HG03025 (cell line): ENCODE data around the gene CERS4.
"Not testable (repeated sequence)": the region's sequence is repeated elsewhere in the genome, so short reads cannot be mapped to it uniquely, and the experiment has no call there.

ENCODE experiments used
- ATAC-seq: cut with Tn5 transposase; IDR thresholded peaks from one replicate; pipeline ENCODE4 v1.9.1; 2021; ENCODE audit warnings: mild to moderate bottlenecking, moderate library complexity; ENCODE audit not compliant: unreplicated experiment, low FRiP score

Gene CERS4

DNA sequence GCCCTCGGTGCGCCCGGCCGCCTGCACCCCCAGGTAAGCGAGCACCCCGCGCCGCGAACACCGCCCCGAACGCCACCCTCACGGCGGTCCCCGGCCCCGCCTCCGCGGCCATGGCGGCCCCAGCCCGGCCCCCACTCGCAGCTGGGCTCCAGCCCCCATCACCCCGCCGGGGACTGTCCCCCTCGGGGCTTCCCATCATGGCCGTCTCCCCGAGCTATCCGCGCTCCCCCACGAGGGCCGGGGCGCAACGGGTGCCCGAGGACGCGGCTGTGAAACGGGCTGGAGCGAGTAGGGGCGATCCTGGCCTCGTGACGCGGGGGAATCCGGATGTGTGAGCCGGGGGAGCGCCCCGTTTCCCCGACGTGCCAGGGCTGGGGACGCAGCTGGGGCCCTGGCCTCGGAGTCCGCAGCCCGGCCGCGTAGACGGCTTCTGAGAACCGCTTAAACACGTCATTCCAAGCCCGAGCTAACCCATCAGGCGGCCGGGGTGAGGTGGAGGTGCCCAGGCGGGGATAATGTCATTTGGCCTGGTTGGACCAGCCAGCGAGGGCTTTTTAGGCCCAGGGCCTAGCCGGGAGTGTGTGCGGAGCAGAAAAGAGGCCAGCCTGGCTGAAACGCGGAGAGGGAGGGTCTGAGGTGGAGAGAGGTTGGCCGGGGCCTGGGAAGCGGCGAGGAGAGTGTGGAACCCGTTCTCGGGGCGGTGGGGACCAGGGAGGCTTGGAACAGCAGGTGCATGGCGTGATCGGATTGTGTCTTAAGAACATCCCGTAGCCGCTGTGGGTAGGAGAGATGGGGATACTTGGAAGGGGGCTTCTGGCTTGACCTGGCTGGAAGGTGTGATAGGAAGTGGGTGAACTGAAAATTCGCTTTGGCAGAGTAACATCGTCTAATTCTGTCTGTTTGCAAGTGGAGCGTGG, 550 bp downstream of the CERS4 start:
- peak; percentile 54 for ATAC-seq

DNA sequence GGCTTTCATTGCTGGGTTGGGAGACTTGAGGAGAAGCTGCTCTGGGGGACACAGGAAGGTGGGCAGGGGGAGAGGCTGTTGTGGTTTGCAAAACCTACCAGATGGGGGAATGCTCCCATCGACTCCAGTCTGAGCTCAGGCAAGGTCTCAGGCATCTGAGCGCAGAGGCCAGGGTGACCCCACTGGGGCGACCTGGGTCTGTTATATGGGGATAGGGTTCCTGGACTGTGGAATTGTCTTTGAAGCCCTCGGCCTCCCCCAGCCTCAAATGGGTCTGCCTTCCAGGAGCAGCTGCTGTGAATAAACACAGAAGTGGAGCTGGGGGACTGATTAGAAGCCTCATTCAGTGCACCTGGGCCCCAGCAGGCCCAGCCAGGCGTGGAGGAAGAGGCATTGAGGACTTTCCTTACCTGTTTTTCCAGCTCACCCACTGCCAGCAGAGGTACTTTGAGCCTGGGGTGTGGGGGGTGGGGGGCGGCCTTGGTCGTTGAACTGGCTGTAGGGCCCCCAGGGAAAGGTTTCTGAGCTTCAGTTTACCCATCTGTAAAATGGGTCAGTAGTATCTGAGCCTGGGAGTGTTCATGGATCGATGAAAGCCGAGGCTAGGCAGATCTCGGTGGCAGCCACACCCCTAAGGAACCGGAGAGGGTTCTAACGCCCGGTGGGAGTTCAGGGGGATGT, 1.4 kb downstream of the CERS4 start:
- no peak for ATAC-seq

DNA sequence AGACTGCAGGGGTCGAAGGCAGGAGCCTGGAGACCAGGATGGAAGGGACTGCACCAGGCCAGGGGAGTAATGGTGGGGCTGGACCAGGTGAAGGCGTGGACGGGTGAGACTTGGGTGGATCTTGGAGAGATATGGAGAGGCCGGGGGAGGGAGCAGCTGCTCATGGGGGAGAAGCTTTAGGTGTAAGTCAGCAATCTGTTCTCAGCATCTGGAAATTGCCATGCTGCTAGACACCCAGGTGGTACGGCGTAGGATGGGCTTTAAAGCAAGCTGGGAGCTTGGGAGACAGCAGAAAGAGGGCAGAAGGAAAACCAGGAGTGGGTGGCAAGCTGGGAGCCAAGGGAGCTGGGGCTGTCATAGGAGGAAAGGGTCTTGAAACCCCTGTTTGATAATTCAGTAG, 3.0 kb downstream of the CERS4 start:
- ATAC-seq, result no peak

DNA sequence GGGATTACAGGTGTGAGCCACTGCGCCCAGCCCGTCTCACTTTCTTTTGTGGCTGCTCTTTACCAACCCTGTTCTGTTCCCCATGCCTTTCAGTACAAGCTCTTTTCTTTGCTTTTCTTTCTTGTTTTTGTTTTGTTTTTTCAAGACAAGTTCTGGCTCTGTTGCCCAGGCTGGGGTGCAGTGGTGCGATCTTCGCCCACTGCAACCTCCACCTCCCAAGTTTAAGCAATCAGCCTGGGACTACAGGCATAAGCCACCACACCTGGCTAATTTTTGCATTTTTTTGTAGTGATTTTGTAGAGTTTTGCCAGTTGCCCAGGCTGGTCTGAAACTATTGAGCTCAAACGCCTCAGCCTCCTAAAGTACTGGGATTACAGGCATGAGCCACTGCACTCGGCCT, 3.7 kb downstream of the CERS4 start:
- no peak for ATAC-seq

DNA sequence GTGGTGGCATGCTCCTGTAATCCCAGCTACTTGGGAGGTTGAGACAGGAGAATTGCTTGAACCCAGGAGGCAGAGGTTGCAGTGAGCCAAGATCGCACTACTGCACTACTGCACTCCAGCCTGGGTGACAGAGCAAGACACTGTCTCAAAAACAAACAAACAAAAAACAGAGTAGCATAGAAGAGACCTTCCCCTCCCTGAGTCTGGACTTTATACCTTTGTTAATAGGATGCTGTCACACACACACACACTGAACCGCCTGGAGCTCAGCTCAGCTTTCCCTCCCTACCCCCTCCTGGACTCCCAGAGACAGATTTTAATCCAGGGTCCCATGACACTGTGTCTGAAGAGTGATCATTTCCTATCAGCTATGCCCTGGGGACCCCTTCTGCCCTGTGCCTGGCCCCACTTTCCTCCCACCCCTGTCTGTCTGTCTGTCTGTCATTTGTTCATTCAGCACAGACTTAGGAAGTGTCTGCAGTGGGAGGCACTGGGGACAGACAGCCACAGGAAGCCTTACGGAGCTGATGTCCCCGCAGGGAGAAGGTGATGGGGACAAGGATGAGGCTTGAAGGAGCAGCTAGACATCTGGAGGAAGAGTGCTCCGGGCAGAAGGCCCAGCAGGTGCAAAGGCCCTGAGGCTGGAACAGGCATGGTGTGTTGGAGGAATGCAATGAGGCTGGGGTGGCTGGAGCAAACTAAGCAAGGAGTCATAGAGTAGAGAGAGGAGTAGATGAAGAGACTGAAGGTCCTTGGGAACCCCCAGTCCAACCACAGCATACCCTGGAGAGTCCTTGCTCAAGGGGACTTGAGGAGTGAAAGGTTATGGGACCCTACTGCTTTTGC, 4.9 kb downstream of the CERS4 start:
- no peak for ATAC-seq

DNA sequence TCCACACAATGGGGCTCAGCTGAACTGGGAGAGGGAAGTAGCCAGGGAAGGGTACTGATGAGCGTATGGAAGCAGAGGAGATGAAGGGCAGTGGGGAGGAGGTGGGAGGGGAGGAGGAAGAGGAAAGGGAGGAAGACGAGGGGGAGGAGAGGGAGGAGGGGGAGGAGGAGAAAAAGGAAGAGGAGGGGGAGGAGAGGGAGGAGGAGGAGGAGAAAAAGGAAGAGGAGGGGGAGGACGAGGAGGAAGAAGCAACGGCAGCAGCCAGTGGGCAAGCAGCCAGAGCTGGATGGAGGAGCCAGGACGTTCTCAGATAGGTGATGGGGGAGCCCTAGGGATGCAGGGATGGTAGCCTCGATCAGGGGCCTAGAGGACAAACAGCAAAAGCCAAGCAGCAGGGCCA, 5.6 kb downstream of the CERS4 start:
- ATAC-seq, result no peak

DNA sequence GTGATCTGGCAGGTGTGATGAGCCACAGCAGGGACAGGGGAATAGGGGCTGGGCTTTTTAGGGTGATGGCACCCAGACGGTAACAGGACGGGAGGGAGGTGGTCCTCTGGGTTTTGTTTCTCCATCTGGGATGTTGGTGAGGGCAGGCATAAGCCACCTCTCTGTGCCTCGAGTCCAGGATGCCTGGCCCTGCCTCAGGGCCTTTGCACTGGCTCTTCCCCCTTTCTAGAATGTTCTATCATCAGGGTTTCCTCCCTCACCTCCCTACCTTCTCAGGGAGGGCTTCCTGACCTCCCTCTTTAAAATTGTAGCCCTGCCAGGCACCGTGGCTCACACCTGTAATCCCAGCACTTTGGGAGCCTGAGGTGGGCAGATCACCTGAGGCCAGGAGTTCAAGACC, 6.6 kb downstream of the CERS4 start:
- no peak for ATAC-seq

DNA sequence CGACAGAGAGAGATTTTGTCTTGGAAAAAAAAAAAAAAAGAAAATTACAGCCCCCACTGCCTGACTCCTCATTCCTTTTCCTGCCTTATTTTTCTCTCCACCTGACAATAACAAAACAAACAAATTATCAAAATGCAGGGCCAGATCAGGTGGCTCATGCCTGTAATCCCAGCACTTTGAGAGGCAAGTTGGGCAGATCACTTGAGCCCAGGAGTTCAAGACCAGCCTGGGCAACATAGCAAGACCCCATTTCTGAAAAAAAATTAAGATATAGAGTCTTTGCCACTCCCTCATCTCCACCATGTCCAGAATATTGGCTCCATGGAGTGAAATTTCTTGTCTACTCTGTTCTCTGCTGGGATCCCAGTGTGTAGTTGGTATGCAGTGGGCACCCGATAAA, 7.2 kb downstream of the CERS4 start:
- no peak for ATAC-seq

DNA sequence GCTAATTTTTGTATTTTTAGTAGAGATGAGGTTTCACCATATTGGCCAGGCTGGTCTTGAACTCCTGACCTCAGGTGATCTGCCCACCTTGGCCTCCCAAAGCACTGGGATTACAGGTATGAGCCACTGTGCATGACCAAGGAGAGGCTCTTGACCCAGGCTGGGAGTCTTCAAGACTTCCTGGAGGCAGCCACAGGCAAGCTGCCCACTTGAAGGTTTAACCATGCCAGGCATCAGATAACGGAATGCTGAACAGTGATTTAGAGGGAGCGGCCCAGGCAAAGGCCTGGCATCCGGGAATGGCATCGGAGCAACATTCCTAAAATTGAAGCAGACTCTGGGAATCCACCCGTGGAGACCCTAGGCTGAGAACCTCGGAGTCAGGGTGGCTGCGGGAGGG, 9.0 kb downstream of the CERS4 start:
- not testable (repeated sequence) for ATAC-seq

DNA sequence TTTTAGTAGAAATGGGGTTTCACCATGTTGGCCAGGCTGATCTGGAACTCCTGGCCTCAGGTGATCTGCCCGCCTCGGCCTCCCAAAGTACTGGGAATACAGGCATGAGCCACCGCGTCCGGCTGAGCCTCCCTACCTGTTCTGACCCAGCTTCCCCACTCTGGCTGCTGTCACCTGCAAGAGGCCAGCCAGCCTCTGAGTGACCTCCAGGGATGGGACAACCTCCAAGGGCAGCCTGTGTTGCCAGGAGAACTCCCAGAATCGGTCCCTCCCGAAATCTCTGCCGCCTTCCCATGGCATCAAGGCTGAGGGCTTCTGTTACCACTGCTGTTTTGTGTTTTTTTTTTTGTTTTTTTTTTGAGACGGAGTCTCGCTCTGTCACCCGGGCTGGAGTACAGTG, 11.3 kb downstream of the CERS4 start:
- ATAC-seq, result no peak

DNA sequence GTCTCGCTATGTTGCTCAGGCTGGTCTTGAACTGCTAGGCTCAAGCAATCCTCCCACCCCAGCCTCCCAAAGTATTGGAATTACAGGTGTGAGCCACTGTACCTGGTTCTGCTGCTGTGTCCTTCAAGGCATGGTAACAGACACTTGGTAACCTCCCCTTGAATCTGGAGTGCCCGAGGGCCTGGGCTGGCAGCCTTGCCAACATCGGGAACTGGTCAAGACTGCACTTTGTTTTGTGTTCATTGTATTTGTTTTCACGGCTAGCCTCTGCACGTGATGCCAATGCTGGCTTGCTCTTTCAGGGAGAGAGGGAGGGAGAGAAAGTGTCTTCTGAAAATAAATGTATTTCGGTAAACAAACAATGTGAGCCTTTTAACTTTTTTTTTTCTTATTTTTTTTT, 12.0 kb downstream of the CERS4 start:
- no peak for ATAC-seq

DNA sequence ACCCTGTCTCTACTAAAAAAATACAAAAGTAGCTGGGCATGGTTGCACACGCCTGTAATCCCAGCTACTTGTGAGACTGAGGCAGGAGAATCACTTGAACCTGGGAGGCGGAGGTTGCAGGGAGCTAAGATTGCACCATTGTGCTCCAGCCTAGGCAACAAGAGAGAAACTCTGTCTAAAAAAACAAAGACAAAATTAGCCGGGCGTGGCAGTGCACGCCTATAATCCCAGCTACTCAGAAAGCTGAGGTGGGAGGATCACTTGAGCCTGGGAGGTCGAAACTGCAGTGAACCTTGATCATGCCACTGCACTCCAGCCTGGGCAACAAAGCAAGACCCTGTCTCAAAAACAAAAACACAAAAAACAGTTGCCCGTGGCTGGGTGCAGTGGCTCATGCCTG, 14.3 kb downstream of the CERS4 start:
- ATAC-seq, result not testable (repeated sequence)

DNA sequence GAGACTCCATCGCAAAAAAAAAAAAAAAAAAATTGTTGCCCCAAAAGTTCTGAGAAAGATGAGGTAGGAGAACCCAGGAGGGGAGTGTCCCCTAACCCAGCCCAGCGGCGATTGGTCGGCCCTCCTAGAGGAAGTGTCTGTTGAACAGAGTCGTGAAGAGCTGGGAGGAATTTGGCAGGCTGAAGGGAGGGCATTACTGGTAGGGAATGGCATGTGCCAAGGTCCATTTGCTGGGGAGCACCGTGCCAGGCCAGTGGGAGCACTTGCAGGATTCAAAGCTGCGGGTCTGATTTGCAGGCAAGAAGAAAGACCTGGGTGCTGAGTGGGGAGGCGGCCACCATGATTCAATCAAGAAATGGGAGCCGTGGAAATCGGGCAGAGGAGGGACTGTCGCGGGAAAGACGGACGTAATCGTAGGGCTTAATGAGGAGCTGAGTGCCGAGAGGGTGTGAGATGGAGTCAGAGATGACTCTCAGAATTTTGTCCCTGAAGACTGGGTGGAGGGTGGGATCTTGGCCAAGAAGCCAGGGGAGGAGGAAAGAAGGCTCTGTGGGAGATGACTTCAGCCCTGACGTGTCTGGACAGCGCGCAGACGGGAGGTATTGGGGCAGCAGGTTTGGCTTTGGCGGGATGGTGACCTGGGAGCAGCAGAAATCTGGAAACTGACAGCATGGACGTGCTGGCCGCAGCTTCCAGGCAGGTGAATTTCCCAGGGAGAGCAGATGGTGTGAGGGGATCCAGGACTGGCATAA, 15.4 kb downstream of the CERS4 start:
- ATAC-seq, result no peak

DNA sequence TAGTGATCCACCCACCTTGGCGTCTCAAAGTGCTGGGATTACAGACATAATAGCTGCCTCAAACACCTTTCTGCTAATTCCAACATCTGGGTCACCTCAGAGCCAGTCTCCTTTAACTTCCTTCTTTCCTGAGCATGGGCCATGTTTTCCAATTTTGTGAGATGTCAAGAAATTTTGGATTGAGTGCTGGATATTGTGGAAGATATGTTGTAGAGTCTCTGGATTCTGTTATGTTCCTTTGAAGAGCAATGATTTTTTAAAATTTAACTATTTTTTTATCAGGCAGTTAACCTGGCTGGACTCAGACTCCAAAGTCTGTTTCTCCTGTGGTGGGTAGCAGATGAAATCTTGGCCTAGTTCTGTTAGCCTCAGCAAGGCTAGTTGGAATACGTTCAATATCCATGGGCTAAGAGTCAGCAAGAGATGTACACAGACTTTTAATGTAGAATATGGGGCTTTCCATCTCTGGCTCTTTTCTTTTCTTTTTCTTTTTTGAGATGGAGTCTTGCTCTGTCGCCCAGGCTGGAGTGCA, 22.0 kb downstream of the CERS4 start:
- ATAC-seq, result no peak

DNA sequence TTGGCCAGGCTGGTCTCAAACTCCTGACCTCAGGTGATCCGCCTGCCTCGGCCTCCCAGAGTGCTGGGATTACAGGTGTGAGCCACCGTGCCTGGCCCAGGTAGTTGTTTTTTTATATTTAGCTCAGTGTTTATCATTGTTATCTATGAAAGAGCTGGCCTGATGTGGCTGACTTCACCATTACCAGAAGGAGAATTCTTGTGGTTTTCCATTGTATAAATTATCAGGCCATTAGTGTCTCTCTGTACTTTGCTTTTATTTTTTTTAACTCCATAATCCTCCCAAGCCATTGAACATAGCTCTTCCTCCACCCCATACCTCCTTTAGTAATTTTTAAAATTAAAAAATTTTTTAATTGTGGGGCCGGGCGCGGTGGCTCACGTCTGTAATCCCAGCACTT, 24.2 kb downstream of the CERS4 start:
- no peak for ATAC-seq

DNA sequence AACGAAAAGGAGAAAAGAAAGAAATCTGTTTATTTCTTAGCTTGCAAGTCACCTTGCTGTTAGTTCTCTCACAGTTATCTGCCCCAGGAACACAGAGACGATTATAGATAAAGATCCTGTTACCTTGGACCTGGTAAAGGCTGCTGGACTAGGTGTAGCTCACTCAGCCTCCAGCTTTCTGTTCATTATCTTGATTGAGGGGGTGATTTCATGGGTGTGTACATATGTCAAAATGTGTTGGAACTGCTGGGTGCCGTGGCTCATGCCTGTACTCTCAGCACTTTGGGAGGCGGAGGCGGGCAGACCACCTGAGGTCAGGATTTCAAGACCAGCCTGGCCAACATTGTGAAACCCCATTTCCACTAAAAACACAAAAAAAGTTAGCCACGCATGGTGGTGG, 27.9 kb downstream of the CERS4 start:
- ATAC-seq, result no peak

DNA sequence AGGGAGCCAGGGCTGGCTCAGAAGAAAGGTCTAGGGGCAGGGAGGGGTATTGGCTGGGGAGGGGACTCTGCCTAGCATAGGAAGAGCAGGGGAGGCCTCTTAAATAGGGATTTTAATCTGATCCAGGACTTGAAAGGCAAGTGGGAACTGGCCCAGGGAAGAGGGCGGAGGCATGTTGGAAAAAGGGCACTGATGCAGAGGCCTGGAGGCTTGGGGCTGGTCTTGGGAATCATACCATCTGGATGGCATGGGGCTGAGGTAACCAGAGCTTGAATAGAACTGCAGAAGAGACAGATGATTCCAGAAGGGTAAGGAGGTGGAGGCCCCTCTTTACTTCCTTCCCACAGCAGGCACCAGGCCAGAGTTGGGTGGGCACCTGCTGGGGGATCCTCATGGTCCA, 29.1 kb downstream of the CERS4 start:
- no peak for ATAC-seq

DNA sequence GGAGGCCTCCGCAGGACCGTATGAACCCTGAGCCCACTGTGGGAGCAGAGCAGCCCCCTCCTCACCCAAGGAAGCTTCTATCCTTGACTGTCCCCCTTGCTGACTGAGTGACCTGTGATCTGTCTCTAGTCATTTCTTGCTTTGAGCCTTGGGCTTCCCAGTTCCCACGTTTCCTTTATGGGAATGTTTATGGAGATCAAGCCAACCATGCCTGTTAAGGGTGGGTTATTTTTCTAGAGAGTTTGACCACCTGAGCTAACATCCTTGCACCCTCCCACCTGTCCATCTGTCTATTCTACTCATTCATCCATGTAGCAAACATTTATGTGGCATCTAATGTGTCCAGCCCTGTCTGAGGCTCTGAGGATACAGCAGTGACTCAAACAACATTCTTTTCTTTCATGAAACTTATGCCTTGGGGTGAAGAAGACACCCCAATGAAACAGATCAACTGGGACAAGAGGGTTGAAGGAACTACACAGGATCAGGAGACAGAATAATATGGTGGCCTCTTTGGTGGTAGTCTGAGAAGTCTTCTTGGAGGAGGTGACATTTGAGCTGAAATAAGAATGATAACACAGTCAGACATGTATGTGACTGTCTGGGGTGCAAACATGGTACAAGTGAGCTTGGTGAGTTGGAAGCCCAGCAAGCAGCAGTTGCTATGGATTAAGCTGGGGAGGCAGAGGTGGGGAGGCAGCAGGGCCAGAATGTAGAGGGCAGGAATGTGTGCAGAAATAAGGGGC, 30.5 kb downstream of the CERS4 start:
- ATAC-seq, result no peak
